H9 (cell line): ENCODE data around the gene HOXC12. TPM values are rescaled to one million over a fixed set of nuclear protein-coding genes. Genes with fewer than 3 reads are reported as not detected.

Source experiments
- DNase-seq: peaks from one replicate; pipeline ENCODE4 v3.0.0-alpha.2; 2017
- H2AFZ ChIP-seq: one replicate; pipeline ENCODE4 v1.6.1; 2013; ENCODE audit warnings: mild to moderate bottlenecking, low read length, control low read depth, moderate library complexity
- H2AK5ac ChIP-seq: 2 replicates; pipeline ENCODE4 v1.6.1; 2013; ENCODE audit warnings: low read length, control low read depth, mixed read lengths; ENCODE audit not compliant: insufficient read length
- H2BK120ac ChIP-seq: one replicate; pipeline ENCODE4 v1.6.1; 2013; ENCODE audit warnings: low read depth, mild to moderate bottlenecking, low read length, control low read depth, inconsistent platforms; ENCODE audit not compliant: poor library complexity, severe bottlenecking
- H2BK12ac ChIP-seq: 2 replicates; pipeline ENCODE4 v1.6.1; 2013; ENCODE audit warnings: low read length, control low read depth, mixed read lengths, low read depth; ENCODE audit not compliant: insufficient read length
- H2BK15ac ChIP-seq: 2 replicates; pipeline ENCODE4 v1.6.1; 2013; ENCODE audit warnings: low read depth, low read length, control low read depth
- H2BK20ac ChIP-seq: one replicate; pipeline ENCODE4 v1.6.1; 2013; ENCODE audit warnings: low read depth, mild to moderate bottlenecking, low read length, control low read depth, inconsistent platforms; ENCODE audit not compliant: poor library complexity, severe bottlenecking
- H2BK5ac ChIP-seq: 2 replicates; pipeline ENCODE4 v1.6.1; 2013; ENCODE audit warnings: low read length, control low read depth, mixed read lengths; ENCODE audit not compliant: insufficient read length
- H3K14ac ChIP-seq: 2 replicates; pipeline ENCODE4 v1.6.1; 2013; ENCODE audit warnings: low read length, control low read depth; ENCODE audit not compliant: insufficient read depth
- H3K18ac ChIP-seq: 2 replicates; pipeline ENCODE4 v1.6.1; 2013; ENCODE audit warnings: low read depth, mild to moderate bottlenecking, mixed read lengths, low read length, control low read depth; ENCODE audit not compliant: insufficient read length
- H3K23ac ChIP-seq: 2 replicates; pipeline ENCODE4 v1.6.1; 2013; ENCODE audit warnings: low read length, control low read depth, mixed read lengths, low read depth; ENCODE audit not compliant: insufficient read length
- H3K23me2 ChIP-seq: 2 replicates; pipeline ENCODE4 v1.6.1; 2013; ENCODE audit warnings: low read depth, mild to moderate bottlenecking, mixed read lengths, low read length, control low read depth; ENCODE audit not compliant: insufficient read length, poor library complexity, severe bottlenecking
- H3K27ac ChIP-seq: 2 replicates; pipeline ENCODE4 v1.5.1; 2013; ENCODE audit warnings: low read length, control low read depth, mixed read lengths, low read depth; ENCODE audit not compliant: insufficient read length
- H3K27me3 ChIP-seq: 2 replicates; pipeline ENCODE4 v1.6.1; 2013; ENCODE audit warnings: low read length, control low read depth, inconsistent platforms; ENCODE audit not compliant: insufficient read depth
- H3K4ac ChIP-seq: 2 replicates; pipeline ENCODE4 v1.6.1; 2013; ENCODE audit warnings: low read depth, mild to moderate bottlenecking, control low read depth, inconsistent platforms, low read length, moderate library complexity
- H3K4me1 ChIP-seq: 2 replicates; pipeline ENCODE4 v1.6.1; 2013; ENCODE audit warnings: low read length, control low read depth, inconsistent platforms; ENCODE audit not compliant: insufficient read depth
- H3K4me2 ChIP-seq: 2 replicates; pipeline ENCODE4 v1.6.1; 2013; ENCODE audit warnings: low read length, control low read depth, mixed read lengths; ENCODE audit not compliant: insufficient read length, insufficient read depth
- H3K56ac ChIP-seq: 2 replicates; pipeline ENCODE4 v1.6.1; 2013; ENCODE audit warnings: low read depth, mild to moderate bottlenecking, mixed read lengths, low read length, control low read depth; ENCODE audit not compliant: insufficient read length
- H3K79me1 ChIP-seq: 2 replicates; pipeline ENCODE4 v1.6.1; 2013; ENCODE audit warnings: low read depth, mild to moderate bottlenecking, moderate library complexity, low read length, control low read depth, inconsistent platforms; ENCODE audit not compliant: insufficient read depth, poor library complexity, severe bottlenecking
- H3K79me2 ChIP-seq: 2 replicates; pipeline ENCODE4 v1.6.1; 2013; ENCODE audit warnings: low read length, control low read depth, inconsistent platforms; ENCODE audit not compliant: insufficient read depth
- H3K9ac ChIP-seq: 2 replicates; pipeline ENCODE4 v1.6.1; 2013; ENCODE audit warnings: low read length, control low read depth, mixed read lengths; ENCODE audit not compliant: insufficient read length; ENCODE audit errors: extremely low read depth
- H3K9me3 ChIP-seq: one replicate; pipeline ENCODE4 v1.6.1; 2013; ENCODE audit warnings: low read depth, low read length, inconsistent platforms; ENCODE audit not compliant: control insufficient read depth
- H3T11ph ChIP-seq: one replicate; pipeline ENCODE4 v1.6.1; 2013; ENCODE audit warnings: mild to moderate bottlenecking, low read length, control low read depth, inconsistent platforms
- H4K20me1 ChIP-seq: one replicate; pipeline ENCODE4 v1.6.1; 2013; ENCODE audit not compliant: control insufficient read depth, insufficient read length, insufficient read depth
- H4K5ac ChIP-seq: 2 replicates; pipeline ENCODE4 v1.6.1; 2013; ENCODE audit warnings: low read depth, mild to moderate bottlenecking, mixed read lengths, low read length, control low read depth; ENCODE audit not compliant: insufficient read length
- H4K8ac ChIP-seq: replicated peaks from 2 replicates; pipeline ENCODE4 v1.6.1; 2013; ENCODE audit warnings: low read length, control low read depth, mixed read lengths, low read depth; ENCODE audit not compliant: insufficient read length
- H4K91ac ChIP-seq: 2 replicates; pipeline ENCODE4 v1.6.1; 2013; ENCODE audit warnings: low read depth, mild to moderate bottlenecking, moderate library complexity, mixed read lengths, low read length, control low read depth; ENCODE audit not compliant: insufficient read length
- H3K27ac Mint-ChIP-seq, 3 experiments: 2 replicates in 2 of 3; 3 replicates in 1 of 3; pipeline ENCODE4 v1.8.0; 2020 to 2021; ENCODE audit warnings: mixed read lengths in 3 of 3, mild to moderate bottlenecking in 1 of 3, moderate library complexity in 1 of 3
- H3K27me3 Mint-ChIP-seq: 2 replicates; pipeline ENCODE4 v1.8.0; 2021; ENCODE audit warnings: low read depth, mild to moderate bottlenecking, moderate library complexity, mixed read lengths
- H3K36me3 Mint-ChIP-seq, 3 experiments: 2 replicates in 2 of 3; 3 replicates in 1 of 3; pipeline ENCODE4 v1.8.0; 2020 to 2021; ENCODE audit warnings: low read depth in 3 of 3, mixed read lengths in 3 of 3; ENCODE audit not compliant: insufficient read depth in 1 of 3
- H3K4me1 Mint-ChIP-seq, 2 experiments: 2 replicates each; pipeline ENCODE4 v1.8.0; 2020; ENCODE audit warnings: mixed read lengths in 2 of 2
- H3K4me3 Mint-ChIP-seq, 2 experiments: 2 replicates in 1 of 2; 3 replicates in 1 of 2; pipeline ENCODE4 v1.8.0; 2020 to 2021; ENCODE audit warnings: mild to moderate bottlenecking in 2 of 2, mixed read lengths in 2 of 2, moderate library complexity in 1 of 2
- H3K9me3 Mint-ChIP-seq, 2 experiments: 2 replicates in 1 of 2; 3 replicates in 1 of 2; pipeline ENCODE4 v1.8.0; 2020; ENCODE audit warnings: mild to moderate bottlenecking in 2 of 2, mixed read lengths in 2 of 2, moderate library complexity in 1 of 2
- CTCF ChIP-seq: fragments of 200-600 bp; sonication (generic); conservative IDR thresholded peaks from 3 replicates; pipeline ENCODE4 v1.8.0; 2021; ENCODE audit warnings: antibody characterized with exemption, mild to moderate bottlenecking
- WGBS: extraction: QIAGEN DNeasy Blood & Tissue Kit; methylation state at CpG from one replicate; pipeline ENCODE4 v1.1.7; 2013; ENCODE audit warnings: missing lambda C conversion rate, low lambda C conversion rate, mixed read lengths; ENCODE audit not compliant: insufficient read length; ENCODE audit errors: extremely low coverage; 5-methylcytosine and 5-hydroxymethylcytosine counted together
- total RNA-seq: library from RNA; stranded (reverse); gene quantifications from 2 replicates; pipeline ENCODE4 v1.2.1, GENCODE V29; 2021

HOXC12 gene
- total RNA-seq, 1 experiment from 2014 or later: not detected

- Histone ChIP-seq H3K14ac (no peak overlapping the region), H4K8ac (no peak overlapping the region), H3K18ac (no peak overlapping the region), H2BK12ac (no peak overlapping the region), H3K4me2 (no peak overlapping the region), H2BK20ac (no peak overlapping the region), H3K27ac (no peak overlapping the region), H3K23ac (no peak overlapping the region), H4K5ac (no peak overlapping the region), H3K79me1 (no peaks in the 10 kb centered on the region), H2AK5ac (no peak overlapping the region), H2BK15ac (no peak overlapping the region), H4K20me1 (no peaks in the 10 kb centered on the region), H4K91ac (no peak overlapping the region), H2BK120ac (no peak overlapping the region), H3K9me3 (no peaks in the 10 kb centered on the region), H3K79me2 (no peaks in the 10 kb centered on the region), H2BK5ac (no peak overlapping the region), H3K23me2 (no peaks in the 10 kb centered on the region), H2AFZ (no peak overlapping the region), H3K9ac (no peak overlapping the region), H3K4me1 (no peaks in the 10 kb centered on the region), H3K4ac (no peak overlapping the region), H3T11ph (no peak overlapping the region), H3K56ac (no peak overlapping the region), H3K27me3 (peaks cover 94% of the 10 kb centered on the region)
- H3K9me3 Mint-ChIP-seq: peaks cover 9 to 14% of the 10 kb centered on the region in 2 experiments; a peak in 4 of 5 replicates
- no peak overlapping the region for H3K4me3 Mint-ChIP-seq
- no peak overlapping the region; a peak in 2 of 7 replicates for H3K27ac Mint-ChIP-seq
- H3K36me3 Mint-ChIP-seq: no peaks in the 10 kb centered on the region; a peak in 2 of 7 replicates
- DNase-seq: no peak
- H3K4me1 Mint-ChIP-seq: peaks cover 3 to 12% of the 10 kb centered on the region in 2 experiments; a peak in 2 of 4 replicates
- H3K27me3 Mint-ChIP-seq: peaks cover 100% of the 10 kb centered on the region
- WGBS: no CpG with 5 or more reads among the region's 26 CpGs
- no peak for TF ChIP-seq CTCF
These were observed 28.2 kb downstream of the HOXC12 start for GRCh38 chr12:53982648-53983567.
